ENCODE data around the gene BCAR3.
"Not testable (repeated sequence)": the region's sequence is repeated elsewhere in the genome, so short reads cannot be mapped to it uniquely, and the experiment has no call there.

Gene BCAR3

DNA sequence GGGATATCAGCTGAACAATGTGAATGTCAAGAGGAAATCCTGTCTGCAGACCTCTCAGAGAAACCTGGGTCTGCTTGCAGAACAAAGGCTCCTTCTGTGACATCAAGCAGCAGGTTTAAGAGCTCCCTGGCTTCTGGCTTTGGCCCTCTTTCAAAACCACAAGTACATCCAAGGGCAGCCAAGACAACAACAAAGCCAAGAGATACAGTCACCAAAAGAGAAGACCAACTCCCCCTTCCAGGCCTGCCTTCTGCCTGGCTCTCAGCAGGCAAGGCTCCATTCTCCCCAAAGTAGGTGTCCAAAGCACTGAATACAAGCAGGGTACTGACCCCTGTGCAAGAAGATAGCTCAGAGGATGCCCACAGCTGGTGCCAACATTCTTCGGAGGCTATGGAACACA lies 11.5 kb downstream of the BCAR3 start:
- no peak for DNase-seq (ENCODE audit: low read depth in 1 of 2, low spot score in 1 of 2)

DNA sequence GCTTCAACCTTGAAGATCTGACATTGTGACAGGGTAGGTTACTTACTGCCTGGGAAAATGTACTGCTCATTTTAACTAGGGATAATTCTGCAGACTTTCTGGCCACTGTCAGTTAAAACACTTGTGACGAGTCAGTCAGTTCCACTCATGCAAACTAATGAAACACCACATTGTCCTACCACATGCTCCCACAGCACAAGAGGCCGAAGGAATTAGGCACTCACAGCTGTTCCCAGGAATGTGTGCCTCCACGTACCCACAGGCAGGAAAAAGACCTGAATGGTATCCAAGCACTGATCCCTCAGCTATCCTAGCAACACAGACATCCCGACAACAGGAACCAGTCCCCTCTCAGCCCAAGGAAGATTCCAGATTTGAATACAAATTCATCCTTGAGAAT lies 12.3 kb downstream of the BCAR3 start:
- no peak for DNase-seq (ENCODE audit: low read depth in 1 of 2, low spot score in 1 of 2)

DNA sequence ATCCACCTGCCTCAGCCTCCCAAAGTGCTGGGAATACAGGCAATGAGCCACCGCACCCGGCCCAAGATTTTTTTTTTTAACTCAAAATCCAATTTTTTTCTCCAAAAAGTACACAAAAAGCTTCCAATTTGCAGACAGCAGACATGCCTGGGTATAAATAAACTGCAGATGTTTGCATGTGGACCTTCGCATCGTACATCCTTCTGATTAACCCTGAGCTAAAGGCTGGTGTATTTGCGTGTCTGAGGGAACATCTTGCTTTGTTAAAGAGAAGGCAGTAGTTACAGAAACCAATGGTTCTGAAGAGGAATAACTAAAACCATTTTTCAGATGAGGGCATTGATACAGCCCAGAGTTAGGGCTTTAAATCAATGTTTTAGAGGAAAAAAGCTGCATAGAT lies 12.7 kb downstream of the BCAR3 start:
- no peak for DNase-seq (ENCODE audit: low read depth in 1 of 2, low spot score in 1 of 2)

DNA sequence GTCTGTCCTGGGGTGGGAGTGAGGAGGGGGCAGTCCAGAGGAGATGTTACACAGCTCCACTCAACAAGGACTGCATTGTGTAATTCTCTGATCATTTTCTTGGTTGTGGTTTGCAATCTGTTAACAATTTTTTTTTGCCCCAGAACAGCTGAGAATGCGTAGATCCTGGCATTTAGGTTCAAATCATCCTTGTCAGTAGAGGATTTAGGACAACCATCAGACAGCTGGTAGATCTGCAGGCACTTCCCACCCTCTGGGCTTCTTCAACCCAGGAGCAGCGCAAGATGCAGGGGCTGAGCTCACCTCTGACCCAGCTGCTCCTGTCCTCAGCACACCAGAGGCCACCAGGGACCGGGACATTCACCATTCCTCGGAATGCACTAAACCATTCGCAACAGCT lies 13.5 kb downstream of the BCAR3 start:
- DNase-seq (ENCODE audit: low read depth in 1 of 2, low spot score in 1 of 2): no peak

DNA sequence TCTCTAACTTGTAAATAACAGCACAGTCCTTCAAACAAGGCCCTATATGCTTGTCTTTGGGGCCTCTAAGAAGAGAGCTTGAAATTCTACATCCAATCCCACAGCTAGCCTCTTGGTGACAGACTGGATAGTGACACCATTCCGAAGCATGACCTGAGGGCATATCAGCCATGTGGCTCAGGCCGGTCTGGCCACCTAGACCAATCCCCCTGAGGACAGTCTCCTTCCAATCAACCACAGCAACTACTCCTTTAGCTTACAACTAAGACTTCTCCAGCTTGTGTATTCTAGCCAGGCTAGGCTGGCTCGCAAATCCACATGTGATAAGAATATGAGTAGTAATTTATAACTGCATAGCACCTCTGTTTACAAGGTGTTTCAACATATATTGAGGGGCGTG lies 14.0 kb downstream of the BCAR3 start:
- no peak for DNase-seq (ENCODE audit: low read depth in 1 of 2, low spot score in 1 of 2)

DNA sequence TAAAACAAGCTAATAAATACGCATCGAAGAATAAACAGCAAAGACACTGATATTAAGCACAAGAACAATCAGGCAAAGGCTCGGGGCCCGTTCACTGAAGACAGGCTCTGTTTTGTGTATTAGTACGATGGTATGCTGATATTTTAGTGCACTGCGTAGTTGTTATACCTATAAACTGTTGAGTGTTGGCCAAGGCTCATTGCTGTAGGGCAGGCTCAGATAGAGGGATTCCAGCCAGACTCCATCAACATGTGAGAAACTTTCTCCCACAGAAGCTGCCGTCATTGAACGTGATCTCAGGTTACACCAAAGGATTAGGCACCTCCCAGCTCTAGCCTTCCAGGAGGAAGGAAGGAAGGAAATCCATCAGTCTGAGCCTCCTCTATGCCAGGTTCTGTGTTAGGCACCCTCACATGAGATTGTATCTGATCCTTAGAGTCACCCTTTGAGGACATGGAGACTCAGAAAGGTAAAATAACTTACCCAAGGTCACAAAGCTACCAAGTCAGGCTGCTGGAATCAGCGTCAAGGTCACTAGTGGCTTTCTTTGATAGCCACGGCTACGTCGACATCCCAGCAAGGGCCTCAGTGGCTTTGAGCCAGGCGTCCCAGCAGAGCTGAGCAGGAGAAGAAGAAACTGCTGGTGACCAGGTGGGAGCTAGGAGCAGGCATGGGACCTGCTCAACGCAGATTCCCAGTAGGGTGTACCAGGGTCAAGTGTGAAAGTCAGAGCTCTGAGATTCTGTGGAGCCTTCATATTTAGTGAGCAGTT lies 14.8 kb downstream of the BCAR3 start:
- no peak for DNase-seq (ENCODE audit: low read depth in 1 of 2, low spot score in 1 of 2)

DNA sequence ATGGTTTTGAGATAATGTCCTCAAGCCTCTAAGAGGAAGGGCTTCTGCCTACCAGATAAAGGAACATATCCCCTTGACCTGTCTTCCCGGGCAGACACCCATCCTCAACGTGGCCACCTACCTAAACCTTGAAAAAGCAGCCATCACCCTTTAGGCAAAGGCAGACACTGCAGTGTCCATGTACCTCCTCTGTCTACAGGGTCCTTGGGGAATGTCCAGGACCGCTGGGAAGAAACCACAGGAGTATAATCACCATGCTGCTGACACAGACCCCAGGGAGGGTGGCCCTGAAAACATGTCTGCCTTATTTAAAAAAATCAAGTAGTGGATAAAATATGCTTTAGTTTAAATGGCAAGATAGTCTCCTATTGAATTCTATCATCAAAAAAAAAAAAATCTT lies 16.6 kb downstream of the BCAR3 start:
- no peak for DNase-seq (ENCODE audit: low read depth in 1 of 2, low spot score in 1 of 2)

DNA sequence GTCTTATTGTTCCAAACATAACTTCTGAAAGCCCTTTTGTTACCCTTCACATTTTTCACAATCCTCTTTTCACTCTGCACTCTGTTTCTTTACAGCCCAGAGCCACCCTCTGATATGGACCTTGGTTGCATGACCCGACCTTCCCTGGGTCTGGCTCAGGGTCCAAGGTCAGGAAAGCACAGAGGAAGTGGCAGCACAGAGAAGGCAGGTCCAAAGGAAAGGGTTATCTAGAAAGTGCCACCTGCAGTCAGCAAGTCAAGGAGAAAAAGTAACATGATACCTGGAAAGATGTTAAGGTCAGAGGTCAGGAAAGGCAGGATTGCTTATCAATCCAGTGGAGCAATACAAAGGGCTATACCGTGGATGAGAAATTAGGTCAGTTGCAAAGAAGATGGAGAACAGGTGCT lies 18.4 kb downstream of the BCAR3 start:
- no peak for DNase-seq (ENCODE audit: low read depth in 1 of 2, low spot score in 1 of 2)

DNA sequence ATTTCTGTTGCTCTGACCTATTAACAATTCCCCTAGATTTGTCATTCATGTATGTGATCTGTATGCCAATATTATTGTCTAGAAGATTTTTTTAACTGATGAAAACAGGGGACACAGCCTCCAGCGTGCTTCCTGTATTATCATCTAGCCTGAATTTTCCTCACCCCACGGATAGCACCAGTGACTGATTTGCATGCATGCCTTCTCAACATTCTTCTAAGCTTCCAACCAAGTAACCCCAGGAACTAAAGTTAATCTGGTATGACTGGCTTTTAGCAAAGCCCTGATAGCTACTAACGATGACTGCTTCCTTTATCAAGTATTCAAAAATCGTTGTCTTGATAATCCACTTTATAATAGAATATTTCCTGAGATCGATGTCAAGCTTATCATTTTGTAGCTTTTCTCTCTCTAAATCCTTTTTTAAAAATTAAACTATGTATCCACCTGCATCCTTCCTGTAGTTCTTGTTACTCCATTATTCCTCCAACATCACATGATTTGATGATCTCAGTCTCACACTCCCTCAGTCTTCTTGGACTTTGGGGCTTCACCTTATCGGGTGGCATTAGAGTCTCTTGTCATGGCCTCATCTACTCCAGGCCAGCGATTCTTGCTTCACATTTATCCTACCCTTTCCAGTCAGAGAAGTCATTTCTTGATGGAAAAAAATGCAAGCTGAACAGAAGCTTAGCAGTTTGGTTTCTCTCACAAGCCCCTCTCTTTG lies 19.0 kb downstream of the BCAR3 start:
- no peak for DNase-seq (ENCODE audit: low read depth in 1 of 2, low spot score in 1 of 2)

DNA sequence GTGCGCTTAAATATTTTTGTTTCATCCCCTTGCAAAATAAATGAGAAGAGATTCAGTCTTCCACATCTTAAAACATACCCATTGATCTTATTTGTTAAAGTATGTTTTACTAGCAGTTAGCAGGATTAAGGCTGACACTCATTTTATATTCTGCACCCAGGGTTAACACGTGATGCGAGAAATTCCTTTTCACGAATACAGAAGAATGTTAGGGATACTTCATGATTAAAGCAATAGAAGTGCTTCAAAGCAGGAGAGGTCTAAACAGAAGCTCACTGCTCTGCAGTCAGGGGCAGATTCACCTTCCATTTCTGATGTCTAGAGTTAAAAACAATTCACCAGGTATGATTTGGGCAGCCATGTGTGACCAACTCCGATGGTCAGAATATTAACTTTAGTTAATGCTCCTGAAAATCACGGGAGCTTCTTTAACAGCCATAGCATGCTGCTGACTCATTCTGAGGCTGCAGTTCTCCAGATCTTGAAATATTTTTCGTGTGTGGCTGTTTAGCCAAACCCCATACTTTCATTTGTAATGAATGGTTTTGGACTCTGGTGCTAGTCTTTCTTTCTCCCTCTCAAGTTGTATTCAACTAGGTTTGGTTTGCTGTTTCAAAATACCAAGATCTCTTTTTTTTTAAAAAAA lies 19.7 kb downstream of the BCAR3 start:
- no peak for DNase-seq (ENCODE audit: low read depth in 1 of 2, low spot score in 1 of 2)

DNA sequence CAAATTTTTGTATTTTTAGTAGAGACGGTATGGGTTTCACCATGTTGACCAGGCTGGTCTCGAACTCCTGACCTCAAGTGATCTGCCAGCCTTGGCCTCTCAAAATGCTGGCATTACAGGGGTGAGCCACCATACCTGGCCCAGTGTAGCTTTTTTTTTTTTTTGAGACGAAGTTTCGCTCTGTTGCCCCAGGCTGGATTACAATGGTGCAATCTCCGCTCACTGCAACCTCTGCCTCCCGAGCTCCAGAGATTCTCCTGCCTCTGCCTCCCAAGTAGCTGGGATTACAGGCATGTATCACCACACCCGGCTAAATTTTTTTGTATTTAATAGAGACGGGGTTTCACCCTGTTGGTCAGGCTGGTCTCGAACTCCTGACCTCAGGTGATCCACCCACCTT lies 20.3 kb downstream of the BCAR3 start:
- DNase-seq (ENCODE audit: low read depth in 1 of 2, low spot score in 1 of 2): not testable (repeated sequence)

DNA sequence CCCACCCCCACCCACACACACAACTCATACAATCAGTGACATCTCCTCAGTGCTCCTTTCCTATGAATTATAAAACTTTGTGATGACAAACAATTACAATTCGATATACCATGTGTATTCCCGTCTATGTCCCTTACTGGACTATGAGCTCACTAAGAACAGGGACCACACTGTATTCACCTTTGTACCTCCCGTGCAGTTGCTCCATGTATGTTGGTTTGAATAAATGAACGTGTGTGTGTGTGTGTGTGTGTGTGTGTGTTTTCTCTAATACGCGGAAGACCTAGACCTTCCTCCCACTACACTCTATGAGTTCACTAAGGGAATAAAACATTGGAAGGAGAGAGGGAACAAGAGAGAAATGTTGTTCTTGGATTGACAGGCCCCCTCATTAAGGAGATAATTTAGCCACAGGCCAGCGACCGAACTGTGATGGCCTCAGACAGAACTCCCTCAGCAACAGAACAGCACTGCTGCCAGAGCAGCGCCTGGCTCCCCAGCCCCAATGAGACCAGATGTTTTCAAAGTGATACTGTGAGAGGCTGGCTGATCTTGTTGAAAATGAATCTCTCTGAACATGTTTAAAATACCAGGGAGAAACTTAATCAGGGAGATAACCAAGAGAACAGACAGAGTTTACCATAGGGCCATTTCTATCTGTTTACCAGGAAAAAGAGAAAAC lies 21.7 kb downstream of the BCAR3 start:
- DNase-seq (ENCODE audit: low read depth in 1 of 2, low spot score in 1 of 2): no peak

DNA sequence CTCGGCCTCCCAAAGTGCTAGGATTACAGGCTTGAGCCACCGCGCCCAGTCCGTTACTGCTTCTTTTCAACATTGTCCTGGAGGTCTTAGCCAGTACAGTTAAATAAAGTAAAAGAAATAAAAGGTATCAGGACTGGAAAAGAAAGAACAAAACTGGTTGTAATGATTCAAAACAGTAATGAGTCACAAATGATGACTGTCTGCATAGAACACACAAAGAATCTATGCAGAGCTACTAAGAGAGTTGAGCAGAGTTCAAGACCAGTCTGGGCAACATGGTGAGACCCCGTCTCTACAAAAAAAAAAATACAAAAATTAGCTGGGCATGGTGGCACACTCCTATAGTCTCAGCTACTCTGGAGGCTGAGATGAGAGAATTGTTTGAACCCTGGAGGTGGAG lies 23.4 kb downstream of the BCAR3 start:
- no peak for DNase-seq (ENCODE audit: low read depth in 1 of 2, low spot score in 1 of 2)

DNA sequence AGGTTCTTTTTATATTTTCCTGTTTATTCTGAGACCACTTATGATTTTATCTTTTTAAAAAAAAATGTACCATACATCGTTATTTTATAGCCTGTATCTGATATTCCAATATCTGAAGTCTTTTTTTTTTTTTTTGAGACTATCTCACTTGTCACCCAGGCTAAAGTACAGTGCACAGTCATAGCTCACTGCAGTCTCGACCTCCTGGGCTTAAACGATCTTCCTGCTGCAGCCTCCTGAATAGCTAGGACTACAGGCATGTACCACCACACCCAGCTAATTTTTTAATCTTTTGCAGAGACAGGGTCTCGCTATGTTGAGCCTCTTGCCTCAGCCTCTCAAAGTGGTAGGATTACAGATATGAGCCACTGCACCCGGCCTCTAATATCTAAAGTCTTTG lies 25.1 kb downstream of the BCAR3 start:
- DNase-seq (ENCODE audit: low read depth in 1 of 2, low spot score in 1 of 2): no peak

DNA sequence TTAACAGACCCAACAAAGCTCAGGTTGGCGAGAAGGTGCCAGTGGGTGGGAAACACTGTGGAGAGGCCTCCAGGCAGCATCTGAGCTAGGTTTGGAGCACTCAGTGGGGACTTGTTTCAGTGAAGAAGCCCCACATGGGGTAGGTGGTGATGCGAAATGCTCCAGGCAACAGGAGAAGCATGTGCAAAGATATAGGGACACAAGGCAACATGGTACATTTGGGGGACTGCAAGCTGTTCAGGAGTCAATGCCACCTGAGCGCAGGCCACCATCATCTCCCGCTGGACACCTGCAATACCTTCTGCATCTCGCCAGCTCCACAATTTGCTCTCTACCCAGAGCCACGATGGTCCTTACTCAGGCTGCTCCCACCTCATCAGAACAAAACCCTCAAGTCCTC lies 28.0 kb downstream of the BCAR3 start:
- DNase-seq (ENCODE audit: low read depth in 1 of 2, low spot score in 1 of 2): no peak

DNA sequence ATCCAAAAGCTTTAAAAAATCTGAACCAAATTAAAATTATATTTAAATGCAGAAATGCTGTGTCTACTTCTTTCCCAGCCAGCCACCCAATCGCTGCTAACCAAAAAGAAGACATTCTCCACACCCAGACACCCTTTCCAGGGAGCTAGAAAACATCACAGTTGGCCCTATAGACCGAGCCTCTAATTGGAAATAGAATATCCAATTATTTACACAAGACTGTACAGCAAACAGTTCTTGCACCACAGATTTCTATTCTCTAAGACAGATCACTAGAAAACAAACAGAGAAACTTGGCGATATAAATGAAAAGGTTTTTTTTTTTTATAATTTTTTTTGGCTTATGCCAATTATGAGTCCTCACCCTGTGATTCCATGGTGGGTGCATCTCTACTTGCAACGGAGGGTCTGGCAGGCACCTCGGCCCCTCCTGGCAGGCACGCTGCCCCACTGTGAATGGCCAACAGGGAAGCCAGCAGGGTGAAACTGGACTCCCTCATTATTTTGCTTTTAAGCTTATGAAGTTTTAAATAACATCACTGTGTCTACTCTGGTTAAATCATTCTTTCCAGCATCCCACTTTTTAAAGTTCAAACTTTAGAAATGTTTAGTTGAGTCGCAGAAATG lies 29.2 kb downstream of the BCAR3 start:
- no peak for DNase-seq (ENCODE audit: low read depth in 1 of 2, low spot score in 1 of 2)

DNA sequence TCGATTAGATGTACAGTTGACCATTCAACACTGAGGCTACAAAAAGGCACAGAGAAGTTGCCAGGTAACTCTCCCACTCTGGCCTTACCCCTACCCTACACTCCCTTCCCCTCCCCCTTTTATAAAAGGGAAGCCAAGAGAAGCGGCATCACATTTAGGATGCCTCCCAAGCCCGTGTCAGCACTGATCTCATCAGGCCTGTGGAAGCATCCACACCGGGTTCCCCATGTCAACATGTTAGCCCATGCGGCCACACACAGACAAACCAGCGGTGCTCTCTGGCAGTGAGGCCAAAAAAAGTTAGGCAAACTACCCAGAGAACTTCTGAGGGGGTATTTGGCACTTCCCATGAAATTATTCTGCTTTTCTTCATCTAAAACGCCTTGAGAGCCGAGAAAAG lies 29.9 kb downstream of the BCAR3 start:
- DNase-seq (ENCODE audit: low read depth in 1 of 2, low spot score in 1 of 2): no peak

DNA sequence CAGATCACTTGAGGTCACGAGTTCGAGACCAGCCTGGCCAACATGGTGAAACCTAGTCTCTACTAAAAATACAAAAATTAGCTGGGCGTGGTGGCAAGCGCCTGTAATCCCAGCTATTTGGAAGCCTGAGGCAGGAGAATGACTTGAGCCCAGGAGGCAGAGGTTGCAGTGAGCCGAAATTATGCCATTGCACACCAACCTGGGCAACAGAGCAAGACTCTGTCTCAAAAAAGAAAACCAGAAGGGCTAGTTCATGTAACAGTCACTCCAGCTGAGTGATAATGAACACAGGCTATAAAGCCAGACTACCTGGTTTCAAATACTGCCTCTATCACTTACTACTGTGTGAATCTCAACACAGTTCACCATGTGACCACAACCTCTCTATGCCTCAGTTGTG lies 31.5 kb downstream of the BCAR3 start:
- DNase-seq (ENCODE audit: low read depth in 1 of 2, low spot score in 1 of 2): not testable (repeated sequence)

DNA sequence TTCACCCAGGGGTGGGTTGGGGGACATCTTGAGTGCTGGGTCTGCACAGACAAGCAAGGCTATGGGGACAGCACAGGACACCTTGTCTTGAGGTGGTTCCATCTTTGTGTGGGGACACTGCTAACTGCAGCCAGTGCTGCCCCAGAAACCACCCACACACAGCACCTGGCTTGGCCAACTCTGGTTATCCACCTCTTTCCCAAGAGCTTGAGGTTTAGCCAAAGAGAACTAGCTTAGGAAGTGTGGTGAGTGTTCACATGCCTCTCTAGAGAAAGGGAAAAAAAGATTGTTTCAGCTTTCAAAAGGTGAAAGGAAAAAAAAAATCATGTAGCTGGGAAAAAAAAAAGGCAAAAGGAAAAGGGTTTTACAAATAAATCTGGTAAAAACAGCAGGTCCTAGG lies 32.4 kb downstream of the BCAR3 start:
- DNase-seq (ENCODE audit: low read depth in 1 of 2, low spot score in 1 of 2): no peak

DNA sequence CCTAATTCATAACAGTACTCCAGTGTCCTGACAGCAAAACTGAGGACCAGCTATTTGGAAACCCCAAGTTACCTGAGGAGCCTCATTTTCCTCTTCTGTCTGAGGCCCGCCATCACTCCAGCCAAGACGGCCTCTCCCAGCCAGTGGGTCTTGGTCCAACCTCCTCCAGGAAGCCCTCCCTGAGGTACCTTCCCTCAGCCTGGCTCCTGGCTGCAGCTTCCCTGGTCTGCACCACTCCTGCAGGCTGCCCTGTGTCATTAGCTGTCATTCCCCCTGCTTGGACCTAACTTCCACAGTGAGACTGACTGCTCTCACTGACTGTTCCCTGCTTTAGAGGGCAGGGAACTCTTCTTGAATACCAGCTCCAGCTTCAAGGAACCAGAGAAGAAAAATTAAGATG lies 33.0 kb downstream of the BCAR3 start:
- no peak for DNase-seq (ENCODE audit: low read depth in 1 of 2, low spot score in 1 of 2)

DNA sequence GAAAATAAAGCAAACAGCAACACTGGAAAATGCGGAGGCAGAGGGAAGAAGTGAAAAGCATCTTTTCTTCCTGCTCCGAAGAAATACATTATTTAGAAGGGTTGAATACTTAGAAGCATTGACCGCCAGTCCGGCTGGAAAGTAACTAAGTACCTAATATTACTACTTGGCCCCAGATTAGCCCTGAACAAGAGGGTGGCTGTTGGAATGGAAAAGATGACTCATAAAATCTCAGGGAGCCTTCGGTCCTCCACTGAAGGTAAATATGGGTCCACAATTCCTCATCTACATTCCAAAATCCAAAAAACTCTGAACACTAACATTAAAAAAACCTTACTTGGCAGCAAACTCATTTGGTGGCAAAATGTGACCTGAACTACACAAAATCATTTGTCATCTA lies 40.1 kb downstream of the BCAR3 start:
- no peak for DNase-seq (ENCODE audit: low read depth in 1 of 2, low spot score in 1 of 2)
